ENCODE measurements around the gene ACADVL. TPM values are rescaled to one million over a fixed set of nuclear protein-coding genes. Genes with fewer than 3 reads are reported as not detected.

Gene ACADVL
- total RNA-seq, 1 donor from 2014 or later, result 1,048 TPM

DNA sequence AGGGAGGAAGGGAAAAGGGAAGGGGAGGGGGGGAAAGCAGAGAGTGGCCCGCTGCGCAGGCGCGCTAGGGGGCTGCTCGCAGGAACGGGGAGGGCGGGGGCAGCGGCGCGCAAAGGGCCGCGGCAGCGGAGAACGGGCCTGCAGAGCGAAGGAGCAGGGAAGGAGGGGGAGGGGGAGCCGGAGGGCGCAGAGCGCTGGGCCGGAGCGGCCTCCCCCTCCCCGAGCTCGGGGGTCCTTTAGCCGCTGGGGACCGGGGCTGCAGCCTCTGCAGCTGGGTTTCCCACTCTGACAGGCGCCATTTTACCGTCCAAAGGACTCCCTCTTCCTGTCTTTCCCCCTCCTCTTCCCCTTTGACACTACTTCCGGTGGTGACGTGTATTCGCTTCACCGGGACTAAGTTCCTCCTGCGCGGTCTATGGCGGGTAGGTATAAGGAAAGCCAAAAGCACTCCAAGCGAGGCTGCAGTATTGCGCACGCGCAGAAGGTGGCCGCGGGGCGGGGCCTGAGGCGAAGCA is 32.0 kb downstream of the ACADVL start, which contains the start of gene CTDNEP1:
Gene CTDNEP1 (minus strand): TSS at position 74 of the 515 bp plus-strand sequence. CDS start 438 bp downstream, outside the sequence.
- Histone ChIP-seq H3K4me3 (peak within 1 kb of the TSS; percentile 84 to 94), H3K27ac (peak within 1 kb of the TSS; percentile 100), H3K27me3 (no peaks in the 10 kb centered on the region), H3K36me3 (peaks cover 30 to 31% of the 10 kb centered on the region in 2 donors), H3K4me1 (peaks cover 16 to 27% of the 10 kb centered on the region in 2 donors), H3K9me3 (no peaks in the 10 kb centered on the region)
- intact Hi-C loops (cut with DNase I), result loop anchor here (1.0 to 5.0 kb wide), 4 partner anchors 8 to 321 kb away; partner anchors contain the start of genes EIF5A and SLC2A4
- TF ChIP-seq CTCF (IDR thresholded peaks at IDR 0.05), result no peak
- DNase-seq (ENCODE audit: low spot score in 2 of 2), result peak; percentile 96 to 99

- intact Hi-C loops (cut with DNase I), result loop anchor here (1.0 to 5.0 kb wide), 3 partner anchors 29 to 320 kb away; partner anchors contain the start of genes EIF5A and SLC2A4
- Histone ChIP-seq H3K9me3 (no peaks in the 10 kb centered on the region), H3K4me1 (peaks cover 16 to 27% of the 10 kb centered on the region in 2 donors), H3K27ac (peak within 1 kb of the TSS; percentile 100), H3K27me3 (no peaks in the 10 kb centered on the region), H3K36me3 (peaks cover 28 to 34% of the 10 kb centered on the region in 2 donors), H3K4me3 (peak within 1 kb of the TSS; percentile 84 to 94)
- DNase-seq (ENCODE audit: low spot score in 2 of 2), result peak; percentile 86 to 98
- TF ChIP-seq CTCF (IDR thresholded peaks at IDR 0.05), result peak; percentile 15 to 31 (median 21)
Observed at GRCh38 chr17:7252176-7253043, 32.7 kb downstream of the ACADVL start, which contains the start of gene ELP5. ELP5 (plus strand) TSS chr17:7252215; CDS start chr17:7252551, 336 bp downstream.

GRCh38 chr17:7253082-7253481 is 33.3 kb downstream of the ACADVL start:
- peaks cover 16 to 27% of the 10 kb centered on the region in 2 donors for H3K4me1 ChIP-seq
- no peaks in the 10 kb centered on the region for H3K9me3 ChIP-seq
- peak overlapping the region; percentile 84 to 94 for H3K4me3 ChIP-seq
- intact Hi-C loops (cut with DNase I), result loop anchor here (2.0 to 5.0 kb wide), 2 partner anchors 54 to 319 kb away; partner anchors contain the start of gene EIF5A
- no peak for TF ChIP-seq CTCF (IDR thresholded peaks at IDR 0.05)
- no peak for DNase-seq (ENCODE audit: low spot score in 2 of 2)
- H3K27ac ChIP-seq, result peak overlapping the region; percentile 100
- H3K27me3 ChIP-seq, result no peaks in the 10 kb centered on the region
- H3K36me3 ChIP-seq, result peaks cover 28 to 40% of the 10 kb centered on the region in 2 donors

GRCh38 chr17:7254511-7254910 is 34.8 kb downstream of the ACADVL start:
- TF ChIP-seq CTCF (IDR thresholded peaks at IDR 0.05), result no peak
- H3K4me3 ChIP-seq, result no peak overlapping the region
- H3K9me3 ChIP-seq, result no peaks in the 10 kb centered on the region
- H3K27ac ChIP-seq, result no peak overlapping the region
- peaks cover 28 to 55% of the 10 kb centered on the region in 2 donors for H3K36me3 ChIP-seq
- intact Hi-C loops (cut with DNase I), result loop anchor here (5.0 kb wide), 1 partner anchor 318 kb away; no protein-coding TSS in a partner anchor
- H3K4me1 ChIP-seq, result peaks cover 15 to 22% of the 10 kb centered on the region in 2 donors
- DNase-seq (ENCODE audit: low spot score in 2 of 2), result no peak
- H3K27me3 ChIP-seq, result no peaks in the 10 kb centered on the region

- Histone ChIP-seq H3K4me3 (no peak overlapping the region), H3K4me1 (peaks cover 6 to 12% of the 10 kb centered on the region in 2 donors), H3K9me3 (no peaks in the 10 kb centered on the region), H3K27ac (no peak overlapping the region), H3K36me3 (peaks cover 28 to 59% of the 10 kb centered on the region in 2 donors), H3K27me3 (peaks cover 6% of the 10 kb centered on the region)
- no peak for DNase-seq (ENCODE audit: low spot score in 2 of 2)
- no peak for TF ChIP-seq CTCF (IDR thresholded peaks at IDR 0.05)
- intact Hi-C loops (cut with DNase I), result no loop called here
Observed at GRCh38 chr17:7256766-7257456, 37.2 kb downstream of the ACADVL start.

All from ascending aorta (tissue), 2 donors.